ENCODE results near the gene TRIM44.
"Not testable (repeated sequence)": the region's sequence is repeated elsewhere in the genome, so short reads cannot be mapped to it uniquely, and the experiment has no call there.

GRCh38 chr11:35753573-35753972 lies 91.0 kb downstream of the TRIM44 start:
- TF ChIP-seq, protein P1, sequence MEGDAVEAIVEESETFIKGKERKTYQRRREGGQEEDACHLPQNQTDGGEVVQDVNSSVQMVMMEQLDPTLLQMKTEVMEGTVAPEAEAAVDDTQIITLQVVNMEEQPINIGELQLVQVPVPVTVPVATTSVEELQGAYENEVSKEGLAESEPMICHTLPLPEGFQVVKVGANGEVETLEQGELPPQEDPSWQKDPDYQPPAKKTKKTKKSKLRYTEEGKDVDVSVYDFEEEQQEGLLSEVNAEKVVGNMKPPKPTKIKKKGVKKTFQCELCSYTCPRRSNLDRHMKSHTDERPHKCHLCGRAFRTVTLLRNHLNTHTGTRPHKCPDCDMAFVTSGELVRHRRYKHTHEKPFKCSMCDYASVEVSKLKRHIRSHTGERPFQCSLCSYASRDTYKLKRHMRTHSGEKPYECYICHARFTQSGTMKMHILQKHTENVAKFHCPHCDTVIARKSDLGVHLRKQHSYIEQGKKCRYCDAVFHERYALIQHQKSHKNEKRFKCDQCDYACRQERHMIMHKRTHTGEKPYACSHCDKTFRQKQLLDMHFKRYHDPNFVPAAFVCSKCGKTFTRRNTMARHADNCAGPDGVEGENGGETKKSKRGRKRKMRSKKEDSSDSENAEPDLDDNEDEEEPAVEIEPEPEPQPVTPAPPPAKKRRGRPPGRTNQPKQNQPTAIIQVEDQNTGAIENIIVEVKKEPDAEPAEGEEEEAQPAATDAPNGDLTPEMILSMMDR (conservative IDR thresholded peaks at IDR 0.05): not testable (repeated sequence)
- TF ChIP-seq ZFX (IDR thresholded peaks at IDR 0.05): not testable (repeated sequence)

Data from C4-2B (cell line).